Kasumi-1 (cell line): ENCODE results near the gene APOO.

Source experiments
- DNase-seq, 2 experiments: peaks; one replicate each; lab custom pipeline; 2025; lab: John Stamatoyannopoulos, UW

Gene APOO

DNA sequence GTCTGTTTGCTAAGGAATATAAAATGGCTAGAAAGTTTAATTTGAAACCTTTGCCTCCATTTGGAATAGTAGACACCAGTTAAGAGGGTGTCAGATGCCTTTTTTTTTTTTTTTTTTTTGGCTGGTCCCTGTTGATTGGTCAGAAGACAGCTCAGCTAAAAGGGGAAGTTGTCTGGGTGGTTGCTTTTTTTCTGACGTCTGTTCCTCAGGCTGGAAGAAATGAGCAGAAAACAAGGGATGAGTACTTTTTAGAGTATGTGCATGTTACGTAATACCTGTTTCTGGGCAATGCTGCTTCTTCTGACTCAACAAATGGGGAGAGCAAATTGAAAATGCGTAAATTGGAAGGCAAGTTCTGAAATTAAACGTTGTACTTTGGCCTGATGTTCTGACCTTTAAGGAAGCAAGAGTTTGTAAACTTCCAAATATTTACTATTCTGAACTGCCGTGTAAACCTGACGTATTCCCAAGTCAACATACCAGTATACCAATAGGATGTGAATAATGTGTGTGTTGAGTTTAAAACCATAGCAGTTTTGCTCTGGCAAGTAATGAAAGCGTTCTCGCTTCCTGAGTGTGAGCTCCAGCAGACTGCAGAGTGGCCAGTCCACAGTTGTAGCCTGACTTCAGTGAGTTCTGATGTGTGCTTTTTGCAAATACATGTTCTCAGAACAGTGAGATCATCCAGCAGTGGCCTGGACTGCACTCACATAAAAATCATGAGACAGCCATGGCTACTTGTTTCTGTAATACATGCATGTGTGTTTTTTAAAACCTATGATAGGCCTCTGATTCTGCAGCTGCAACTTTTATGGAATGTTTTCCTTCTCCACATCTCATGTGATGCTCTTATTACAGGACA is 123.0 kb downstream of the APOO start:
- DNase-seq: peak; percentile 63 to 72

DNA sequence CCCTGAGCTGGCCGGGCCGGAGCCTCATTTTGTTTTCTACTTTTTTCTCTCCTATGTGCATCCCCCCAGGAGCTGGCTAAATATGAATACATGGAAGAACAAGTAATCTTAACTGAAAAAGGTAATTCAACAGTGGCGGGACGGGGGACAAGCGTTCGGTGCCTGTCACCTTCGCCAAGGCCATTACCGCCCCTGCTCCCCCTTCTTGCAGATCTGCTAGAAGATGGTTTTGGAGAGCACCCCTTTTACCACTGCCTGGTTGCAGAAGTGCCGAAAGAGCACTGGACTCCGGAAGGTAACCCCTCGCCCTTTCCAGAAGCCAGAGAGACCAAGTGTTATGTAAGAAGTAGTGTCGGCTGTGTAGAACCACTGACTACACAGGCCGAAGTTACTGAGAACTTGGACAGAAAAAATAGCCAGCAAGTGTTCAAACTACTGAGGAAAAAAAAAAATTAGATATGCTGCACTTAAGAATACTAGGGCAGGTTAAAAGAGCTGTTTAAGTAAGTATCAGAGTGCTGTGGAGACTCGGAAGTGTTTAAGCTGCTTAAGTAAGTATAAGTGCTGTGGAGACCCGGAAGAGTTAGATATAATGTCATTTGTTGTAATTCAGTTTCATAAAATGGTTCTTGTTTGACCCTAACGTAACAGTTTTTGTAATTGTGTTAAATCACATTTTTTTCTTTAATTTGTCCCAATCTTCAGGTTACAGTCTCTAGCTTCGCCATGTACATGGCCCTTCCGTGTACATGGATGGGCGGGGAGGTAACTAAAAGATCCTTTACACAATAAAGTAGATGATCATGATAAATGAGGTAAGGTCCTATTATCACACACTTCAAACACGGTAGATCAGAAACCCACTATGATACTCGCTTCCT is 123.9 kb downstream of the APOO start:
- DNase-seq: peak in 1 of 2 experiments; percentile 6
